Naive B cell (primary cell): Measurements from ENCODE around the gene LZTS3. TPM values are rescaled to one million over a fixed set of nuclear protein-coding genes. Genes with fewer than 3 reads are reported as not detected.
"Not testable (repeated sequence)": the region's sequence is repeated elsewhere in the genome, so short reads cannot be mapped to it uniquely, and the experiment has no call there.

Source experiments
- ATAC-seq, 2 donors: fragments of 150-1000 bp; cut with Tn5 transposase; 2 replicates each; pipeline ENCODE4 v1.10.0; 2021; ENCODE audit warnings: low read depth in 2 of 2, mild to moderate bottlenecking in 2 of 2, moderate library complexity in 2 of 2
- DNase-seq: peaks from one replicate; pipeline ENCODE4 v3.0.0; 2022
- H3K27ac Mint-ChIP-seq, 6 donors: one replicate each; pipeline ENCODE4 v1.8.0; 2020 to 2022; ENCODE audit warnings: mild to moderate bottlenecking in 6 of 6, mixed read lengths in 6 of 6, moderate library complexity in 5 of 6, inconsistent platforms in 2 of 6
- H3K27me3 Mint-ChIP-seq, 3 donors: one replicate each; pipeline ENCODE4 v1.8.0; 2021 to 2022; ENCODE audit warnings: mixed read lengths in 3 of 3, mild to moderate bottlenecking in 1 of 3
- H3K36me3 Mint-ChIP-seq, 2 donors: one replicate each; pipeline ENCODE4 v1.8.0; 2020 to 2022; ENCODE audit warnings: mixed read lengths in 2 of 2, inconsistent platforms in 1 of 2, mild to moderate bottlenecking in 1 of 2
- H3K4me1 Mint-ChIP-seq, 3 donors: one replicate each; pipeline ENCODE4 v1.8.0; 2020 to 2022; ENCODE audit warnings: mixed read lengths in 3 of 3, inconsistent platforms in 1 of 3, mild to moderate bottlenecking in 1 of 3, moderate library complexity in 1 of 3
- H3K4me3 Mint-ChIP-seq, 8 donors: one replicate each; pipeline ENCODE4 v1.8.0; 2020 to 2022; ENCODE audit warnings: mild to moderate bottlenecking in 8 of 8, mixed read lengths in 8 of 8, moderate library complexity in 8 of 8, inconsistent platforms in 2 of 8
- H3K9me3 Mint-ChIP-seq, 7 donors: one replicate each; pipeline ENCODE4 v1.8.0; 2020 to 2022; ENCODE audit warnings: mixed read lengths in 7 of 7, mild to moderate bottlenecking in 5 of 7, inconsistent platforms in 2 of 7, moderate library complexity in 1 of 7
- polyA plus RNA-seq, 6 donors: library from polyadenylated mRNA; unstranded; fragments of 300-500 nt; fragmentation: Illumina TruSeq; gene quantifications; one replicate each; pipeline ENCODE4 v1.2.3, GENCODE V29; 2021; ENCODE audit warnings: low read depth in 6 of 6

LZTS3 gene
- polyA plus RNA-seq, 6 donors from 2014 or later = 0.19 to 1.4 (median 0.56) TPM

- Mint-ChIP-seq H3K27ac (no peak overlapping the region), H3K27me3 (no peaks in the 10 kb centered on the region), H3K36me3 (no peaks in the 10 kb centered on the region), H3K4me3 (peak overlapping the region in 1 of 8 donors; percentile 15), H3K4me1 (no peaks in the 10 kb centered on the region), H3K9me3 (no peaks in the 10 kb centered on the region)
- DNase-seq (no peak), ATAC-seq (no peak)
These were observed 10.7 kb upstream of the LZTS3 start for GRCh38 chr20:3183896-3184612.

GRCh38 chr20:3182429-3182828, 9.1 kb upstream of the LZTS3 start:
- not testable (repeated sequence) for H3K27ac Mint-ChIP-seq, H3K4me1 Mint-ChIP-seq, H3K27me3 Mint-ChIP-seq, DNase-seq, H3K9me3 Mint-ChIP-seq, H3K36me3 Mint-ChIP-seq, H3K4me3 Mint-ChIP-seq, ATAC-seq

- Mint-ChIP-seq H3K27ac (no peak overlapping the region), H3K36me3 (no peaks in the 10 kb centered on the region), H3K4me1 (no peaks in the 10 kb centered on the region), H3K4me3 (no peak overlapping the region), H3K9me3 (no peaks in the 10 kb centered on the region), H3K27me3 (no peaks in the 10 kb centered on the region)
- DNase-seq (no peak), ATAC-seq (no peak)
These were observed 7.9 kb upstream of the LZTS3 start for GRCh38 chr20:3181270-3181669.

- H3K36me3 Mint-ChIP-seq = no peaks in the 10 kb centered on the region
These were observed 7.0 kb upstream of the LZTS3 start for GRCh38 chr20:3180319-3180718.

GRCh38 chr20:3177746-3178485, 4.6 kb upstream of the LZTS3 start:
- Mint-ChIP-seq H3K9me3 (no peaks in the 10 kb centered on the region), H3K36me3 (no peaks in the 10 kb centered on the region), H3K27ac (peak overlapping the region in 1 of 6 donors; percentile 72), H3K27me3 (peaks cover 9 to 17% (median 15%) of the 10 kb centered on the region in 3 donors), H3K4me3 (peak overlapping the region in 1 of 8 donors; percentile 27), H3K4me1 (peaks cover 3 to 14% (median 5%) of the 10 kb centered on the region in 3 donors)
- DNase-seq = no peak
- no peak for ATAC-seq

More at GRCh38 chr20:3180319-3180718, 7.0 kb upstream of the LZTS3 start:
- peak overlapping the region in 2 of 6 donors; percentile 44 to 64 for H3K27ac Mint-ChIP-seq
- no peaks in the 10 kb centered on the region for H3K4me1 Mint-ChIP-seq
- H3K4me3 Mint-ChIP-seq = no peak overlapping the region
- DNase-seq = no peak
- no peak for ATAC-seq
- H3K9me3 Mint-ChIP-seq = no peaks in the 10 kb centered on the region
- peaks cover 0 to 5% (median 4%) of the 10 kb centered on the region in 3 donors for H3K27me3 Mint-ChIP-seq

GRCh38 chr20:3175270-3175669, 1.9 kb upstream of the LZTS3 start:
- ATAC-seq (no peak), DNase-seq (no peak)
- H3K27me3 Mint-ChIP-seq = peaks cover 16 to 39% (median 28%) of the 10 kb centered on the region in 3 donors
- no peaks in the 10 kb centered on the region for H3K36me3 Mint-ChIP-seq
- no peak overlapping the region for H3K27ac Mint-ChIP-seq
- peaks cover 8 to 21% (median 11%) of the 10 kb centered on the region in 3 donors for H3K4me1 Mint-ChIP-seq
- H3K4me3 Mint-ChIP-seq = peak overlapping the region in 3 of 8 donors; percentile 6 to 60 (median 8)
- no peaks in the 10 kb centered on the region for H3K9me3 Mint-ChIP-seq

GRCh38 chr20:3174442-3175261, 1.3 kb upstream of the LZTS3 start:
- DNase-seq = no peak
- H3K4me1 Mint-ChIP-seq = peaks cover 8 to 21% (median 11%) of the 10 kb centered on the region in 3 donors

GRCh38 chr20:3173610-3174441, 477 bp upstream of the LZTS3 start:
- Mint-ChIP-seq H3K27me3 (peaks cover 28 to 51% (median 41%) of the 10 kb centered on the region in 3 donors), H3K4me1 (peaks cover 8 to 22% (median 14%) of the 10 kb centered on the region in 3 donors), H3K27ac (peak overlapping the region in 5 of 6 donors; percentile 38 to 89 (median 74)), H3K36me3 (no peaks in the 10 kb centered on the region), H3K9me3 (no peaks in the 10 kb centered on the region), H3K4me3 (peak overlapping the region; percentile 60 to 91 (median 84))
- DNase-seq (peak; percentile 88), ATAC-seq (peak; percentile 8 to 10)

More at GRCh38 chr20:3174442-3175261, 1.3 kb upstream of the LZTS3 start:
- H3K4me3 Mint-ChIP-seq = peak overlapping the region; percentile 60 to 91 (median 84)
- H3K27ac Mint-ChIP-seq = peak overlapping the region in 5 of 6 donors; percentile 34 to 89 (median 68)
- no peaks in the 10 kb centered on the region for H3K9me3 Mint-ChIP-seq
- H3K27me3 Mint-ChIP-seq = peaks cover 20 to 43% (median 33%) of the 10 kb centered on the region in 3 donors
- no peaks in the 10 kb centered on the region for H3K36me3 Mint-ChIP-seq
- ATAC-seq = no peak

- Mint-ChIP-seq H3K9me3 (no peaks in the 10 kb centered on the region), H3K27me3 (peaks cover 33 to 62% (median 52%) of the 10 kb centered on the region in 3 donors), H3K4me3 (peak overlapping the region; percentile 81 to 94 (median 85)), H3K4me1 (peaks cover 12 to 31% (median 22%) of the 10 kb centered on the region in 3 donors), H3K36me3 (no peaks in the 10 kb centered on the region), H3K27ac (peak overlapping the region in 4 of 6 donors; percentile 70 to 97 (median 80))
- DNase-seq (no peak), ATAC-seq (no peak)
These were observed 1.0 kb downstream of the LZTS3 start for GRCh38 chr20:3172126-3172932.

GRCh38 chr20:3171391-3172125, 1.8 kb downstream of the LZTS3 start:
- Mint-ChIP-seq H3K36me3 (no peaks in the 10 kb centered on the region), H3K27me3 (peaks cover 33 to 69% (median 55%) of the 10 kb centered on the region in 3 donors), H3K4me1 (peaks cover 12 to 32% (median 23%) of the 10 kb centered on the region in 3 donors), H3K9me3 (no peaks in the 10 kb centered on the region), H3K4me3 (peak overlapping the region; percentile 27 to 94 (median 82)), H3K27ac (peak overlapping the region in 4 of 6 donors; percentile 6 to 87 (median 26))
- ATAC-seq = no peak
- DNase-seq = no peak

GRCh38 chr20:3168829-3169590, 4.3 kb downstream of the LZTS3 start:
- Mint-ChIP-seq H3K27ac (peak overlapping the region in 3 of 6 donors; percentile 2 to 74 (median 59)), H3K36me3 (no peaks in the 10 kb centered on the region), H3K9me3 (no peaks in the 10 kb centered on the region), H3K4me3 (peak overlapping the region in 3 of 8 donors; percentile 7 to 30 (median 17)), H3K4me1 (peaks cover 9 to 23% (median 18%) of the 10 kb centered on the region in 3 donors), H3K27me3 (peaks cover 24 to 64% (median 38%) of the 10 kb centered on the region in 3 donors)
- ATAC-seq (no peak), DNase-seq (no peak)
